Heart right ventricle (tissue), 16 donors: ENCODE data around the gene SNAP47. TPM values are rescaled to one million over a fixed set of nuclear protein-coding genes. Genes with fewer than 3 reads are reported as not detected.
A peak's percentile ranks its signal among the peaks of the same experiment; 100 is the strongest.

Experiments used
- ATAC-seq, 8 donors: fragments of 200-7000 bp; cut with Tn5 transposase; one replicate each; pipeline ENCODE4 v1.9.1; 2020; ENCODE audit warnings: mild to moderate bottlenecking in 8 of 8, moderate library complexity in 8 of 8, moderate number of reproducible peaks in 1 of 8
- DNase-seq, 2 donors: peaks; one replicate each; pipeline ENCODE4 v3.0.0-alpha.2; 2020
- H3K27ac ChIP-seq, 10 donors: fragments of 200-600 bp; sonication (generic) in 2 of 10; one replicate each; pipeline versions ENCODE4 v1.5.0 to v1.8.0; 2020 to 2022; ENCODE audit warnings: mild to moderate bottlenecking in 3 of 10
- H3K27me3 ChIP-seq, 7 donors: fragments of 200-600 bp; one replicate each; pipeline ENCODE4 v1.8.0; 2021 to 2022; ENCODE audit warnings: mild to moderate bottlenecking in 2 of 7
- H3K36me3 ChIP-seq, 9 donors: fragments of 200-600 bp; sonication (generic) in 1 of 9; one replicate each; pipeline versions ENCODE4 v1.5.0 to v1.8.0; 2020 to 2022; ENCODE audit warnings: mild to moderate bottlenecking in 2 of 9
- H3K4me1 ChIP-seq, 9 donors: fragments of 200-600 bp; sonication (generic) in 1 of 9; one replicate each; pipeline versions ENCODE4 v1.5.0 to v1.8.0; 2020 to 2022; ENCODE audit warnings: mild to moderate bottlenecking in 4 of 9
- H3K4me3 ChIP-seq, 10 donors: fragments of 200-600 bp; sonication (generic) in 2 of 10; one replicate each; pipeline versions ENCODE4 v1.5.0 to v1.8.0; 2020 to 2022; ENCODE audit warnings: mild to moderate bottlenecking in 7 of 10, moderate library complexity in 2 of 10
- H3K9me3 ChIP-seq, 11 donors: fragments of 200-600 bp in 10 of 11; sonication (generic) in 2 of 11; one replicate each; pipeline versions ENCODE4 v1.5.0 to v1.8.0; 2013 to 2022; ENCODE audit warnings: mild to moderate bottlenecking in 2 of 11, control low read depth in 1 of 11, moderate library complexity in 1 of 11
- whole genome bisulfite sequencing, 2 donors: extraction: QIAGEN DNeasy Blood & Tissue Kit; methylation state at CpG; one replicate each; pipeline ENCODE4 v1.1.7; 2013; ENCODE audit warnings: inconsistent platforms in 1 of 2; 5-methylcytosine and 5-hydroxymethylcytosine counted together
- intact Hi-C, 10 donors: fragments of 100-400 bp; cut with DNase I; formaldehyde crosslinking; loops; one replicate each; pipeline versions ENCODE4 v1.11.1 to v1.14.2; 2022
- polyA plus RNA-seq, 2 donors: library from polyadenylated mRNA; stranded (reverse); fragments of 200-250 nt; gene quantifications; one replicate each; pipeline ENCODE4 v1.2.3, GENCODE V29; 2013
- total RNA-seq, 10 donors: library from RNA; stranded (reverse); fragmentation: NEBNext Ultra II Directional in 3 of 10; extraction: Animal tissue kit (Norgen Biotek cat#: 25700) in 3 of 10; gene quantifications; one replicate each; pipeline versions ENCODE4 v1.2.1 to v1.2.4, GENCODE V29; 2021 to 2023
- TF ChIP-seq, protein P1 (sequence below), 9 donors: fragments of 200-600 bp; sonication (generic) in 2 of 9; IDR thresholded peaks; one replicate each; pipeline versions ENCODE4 v1.5.0 to v1.8.0; 2021 to 2022; ENCODE audit warnings: antibody characterized with exemption in 9 of 9, mild to moderate bottlenecking in 5 of 9, moderate library complexity in 1 of 9
- donor health status: Arrhythmogenic right ventricular cardiomyopathy.
- donor health status: ischemic (EF 13 %, LVEDD 7.1; RV severe dilation, severe dysfunction).
- donor health status: healthy with polysubstance abuse.
- donor health status: DM: no; HTN: yes; CAD: no.
- donor health status: DM: no; HTN: no; CAD: no.
- donor health status: ischemic (EF 25% LVEDD 6.9; RV normal size, moderate dysfunction).
- donor health status: ischemic (EF 25% LVEDD 5.7; RV mildly dilated, moderate dysfunction).
- donor health status: healthy.
- donor health status: DM: yes; HTN: yes; CAD: no.
- donor health status: Ischemic cardiomyopathy.
- donor health status: ischemic (EF 35%, LVEDD 5.7; RV mildly dilated, moderate dysfunction).
- donor health status: nonischemic (EF 11% LVEDD 7.7; RV severe dilation, severe dysfunction).
- donor health status: DM: yes; HTN: yes; CAD: no.
- donor health status: PGD.
- donor health status: ischemic (EF 29% LVEDD 5.4; RV normal size, mild dysfunction).
- donor health status: nonischemic (EF 23%, LVEDD 6.1; RV moderate dilation, normal function).

SNAP47 gene
- total and polyA plus RNA-seq, 12 donors, result 18.4 to 102 (median 49.7) TPM

DNA sequence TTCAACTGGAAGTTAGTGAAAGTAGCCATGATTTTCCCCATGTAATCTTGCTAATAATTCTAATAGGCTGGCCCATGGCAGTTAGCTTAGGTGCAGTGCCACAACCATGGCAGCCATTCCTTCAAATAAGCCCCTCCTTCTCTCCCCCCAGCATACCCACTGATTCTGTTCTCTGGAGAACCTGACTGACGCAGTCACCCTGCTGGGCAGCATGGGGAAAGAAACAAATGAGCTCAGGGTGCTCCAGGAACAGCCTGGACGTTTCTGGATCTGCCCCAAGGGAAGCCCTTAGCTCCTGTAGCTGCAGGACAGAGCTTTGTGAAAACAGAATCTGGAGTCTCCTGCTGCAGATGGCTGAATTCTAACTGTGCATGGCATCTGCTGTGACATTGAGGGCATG is 22.5 kb downstream of the SNAP47 start:
- Histone ChIP-seq H3K4me3 (no peak overlapping the region), H3K36me3 (peaks cover 0 to 37% (median 0%) of the 10 kb centered on the region in 9 donors), H3K9me3 (no peaks in the 10 kb centered on the region), H3K27me3 (no peaks in the 10 kb centered on the region), H3K4me1 (peaks cover 22 to 94% (median 69%) of the 10 kb centered on the region in 9 donors), H3K27ac (peak overlapping the region in 5 of 10 donors; percentile 78 to 91 (median 84))
- ATAC-seq, result peak in 5 of 8 donors; percentile 10 to 37 (median 23)
- TF ChIP-seq, protein P1, sequence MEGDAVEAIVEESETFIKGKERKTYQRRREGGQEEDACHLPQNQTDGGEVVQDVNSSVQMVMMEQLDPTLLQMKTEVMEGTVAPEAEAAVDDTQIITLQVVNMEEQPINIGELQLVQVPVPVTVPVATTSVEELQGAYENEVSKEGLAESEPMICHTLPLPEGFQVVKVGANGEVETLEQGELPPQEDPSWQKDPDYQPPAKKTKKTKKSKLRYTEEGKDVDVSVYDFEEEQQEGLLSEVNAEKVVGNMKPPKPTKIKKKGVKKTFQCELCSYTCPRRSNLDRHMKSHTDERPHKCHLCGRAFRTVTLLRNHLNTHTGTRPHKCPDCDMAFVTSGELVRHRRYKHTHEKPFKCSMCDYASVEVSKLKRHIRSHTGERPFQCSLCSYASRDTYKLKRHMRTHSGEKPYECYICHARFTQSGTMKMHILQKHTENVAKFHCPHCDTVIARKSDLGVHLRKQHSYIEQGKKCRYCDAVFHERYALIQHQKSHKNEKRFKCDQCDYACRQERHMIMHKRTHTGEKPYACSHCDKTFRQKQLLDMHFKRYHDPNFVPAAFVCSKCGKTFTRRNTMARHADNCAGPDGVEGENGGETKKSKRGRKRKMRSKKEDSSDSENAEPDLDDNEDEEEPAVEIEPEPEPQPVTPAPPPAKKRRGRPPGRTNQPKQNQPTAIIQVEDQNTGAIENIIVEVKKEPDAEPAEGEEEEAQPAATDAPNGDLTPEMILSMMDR (IDR thresholded peaks at IDR 0.05), result no peak
- 46 to 54% methylated on average over 2 of the region's 2 CpGs for WGBS, 2 donors
- no peak for DNase-seq
- intact Hi-C loops, result loop anchor here in 1 of 10 donors (2.0 kb wide), 1 partner anchor 27 kb away; no protein-coding TSS in a partner anchor

DNA sequence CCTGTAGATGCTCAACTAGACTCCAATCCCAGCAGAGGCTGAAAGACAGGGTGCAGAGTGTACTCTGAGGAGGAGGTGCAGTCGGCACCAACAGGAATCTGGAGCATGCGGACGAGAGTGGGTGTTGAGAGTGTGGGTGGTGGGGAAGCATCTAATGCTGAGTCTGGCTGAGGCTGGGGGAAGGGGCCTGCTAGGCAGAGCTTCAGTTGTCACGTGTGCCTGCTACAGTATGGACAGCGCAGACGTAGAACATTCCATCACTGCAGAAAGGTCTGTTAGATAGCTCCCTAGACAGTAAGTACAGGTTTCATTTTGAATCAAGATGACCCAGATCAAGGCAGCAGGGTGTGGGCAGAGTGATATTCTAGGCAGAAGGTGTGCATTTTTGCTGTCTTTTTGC is 23.1 kb downstream of the SNAP47 start:
- 63 to 67% methylated on average over 6 of the region's 6 CpGs for WGBS, 2 donors
- Histone ChIP-seq H3K4me1 (peaks cover 27 to 94% (median 69%) of the 10 kb centered on the region in 9 donors), H3K27ac (peak overlapping the region in 5 of 10 donors; percentile 78 to 91 (median 84)), H3K4me3 (no peak overlapping the region), H3K27me3 (no peaks in the 10 kb centered on the region), H3K36me3 (peaks cover 0 to 35% (median 0%) of the 10 kb centered on the region in 9 donors), H3K9me3 (no peaks in the 10 kb centered on the region)
- ATAC-seq (peak in 3 of 8 donors; percentile 14 to 23 (median 18)), DNase-seq (no peak)
- TF ChIP-seq, protein P1 (IDR thresholded peaks at IDR 0.05), result no peak
- intact Hi-C loops, result loop anchor here in 1 of 10 donors (2.0 kb wide), 1 partner anchor 28 kb away; no protein-coding TSS in a partner anchor

DNA sequence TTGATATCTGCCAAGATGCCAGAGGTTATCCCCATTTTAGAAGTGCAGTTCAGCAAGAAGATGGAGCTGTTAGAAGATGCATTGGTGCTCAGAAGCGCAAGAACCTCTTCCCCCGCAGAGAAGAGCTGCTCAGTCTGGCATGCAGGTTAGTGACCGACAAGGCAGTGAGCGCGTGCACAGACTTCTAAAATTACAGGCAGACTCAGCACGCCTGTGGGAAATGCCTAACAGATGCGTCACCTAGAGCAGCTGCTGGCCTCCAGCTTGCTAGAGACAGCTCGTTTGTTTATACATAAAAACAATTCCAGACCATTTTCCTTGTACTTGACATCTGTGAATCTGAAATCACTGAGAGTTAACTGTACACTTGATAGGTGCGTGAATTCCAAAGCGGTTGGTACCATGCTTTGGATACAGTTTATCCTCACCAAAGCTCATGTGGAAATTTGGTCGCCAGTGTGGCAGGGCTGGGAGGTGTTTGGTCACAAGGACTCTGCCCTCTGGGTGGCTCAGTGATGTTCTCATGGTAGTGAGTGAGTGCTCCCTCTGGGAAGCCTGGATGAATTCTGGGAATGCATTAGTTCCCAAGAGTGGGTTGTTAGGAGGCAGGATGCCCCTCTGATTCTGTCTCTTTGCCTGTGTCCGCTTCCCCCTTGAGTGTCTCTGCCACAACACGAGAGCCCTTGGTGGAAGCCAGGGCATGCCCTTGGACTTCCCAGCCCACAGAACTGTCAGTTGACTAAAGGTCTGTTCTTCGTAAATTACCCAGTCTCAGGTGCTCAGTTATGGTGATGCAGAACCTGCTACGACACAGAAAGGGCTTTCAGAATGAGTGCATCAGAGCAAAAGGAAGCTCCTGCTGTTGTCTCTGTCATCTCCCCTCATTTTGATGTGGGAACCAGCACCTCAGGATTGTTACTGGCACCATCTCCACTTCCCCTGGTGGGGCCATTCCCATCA is 24.4 kb downstream of the SNAP47 start:
- no peaks in the 10 kb centered on the region for H3K9me3 ChIP-seq
- peaks cover 17 to 91% (median 64%) of the 10 kb centered on the region in 9 donors for H3K4me1 ChIP-seq
- peaks cover 0 to 46% (median 0%) of the 10 kb centered on the region in 9 donors for H3K36me3 ChIP-seq
- WGBS, 2 donors, result 60 to 80% methylated on average over 15 of the region's 15 CpGs
- TF ChIP-seq, protein P1 (IDR thresholded peaks at IDR 0.05), result no peak
- H3K27ac ChIP-seq, result peak overlapping the region in 9 of 10 donors; percentile 36 to 91 (median 78)
- intact Hi-C loops, result loop anchor here in 6 of 10 donors (2.0 to 10.0 kb wide), 4 partner anchors 29 to 277 kb away; partner anchors contain the start of gene WNT9A (in 2 of the 6)
- peak overlapping the region in 2 of 10 donors; percentile 2 to 14 for H3K4me3 ChIP-seq
- peak; percentile 58 to 84 (median 74) for ATAC-seq
- DNase-seq, result peak in 1 of 2 donors; percentile 71
- no peaks in the 10 kb centered on the region for H3K27me3 ChIP-seq

DNA sequence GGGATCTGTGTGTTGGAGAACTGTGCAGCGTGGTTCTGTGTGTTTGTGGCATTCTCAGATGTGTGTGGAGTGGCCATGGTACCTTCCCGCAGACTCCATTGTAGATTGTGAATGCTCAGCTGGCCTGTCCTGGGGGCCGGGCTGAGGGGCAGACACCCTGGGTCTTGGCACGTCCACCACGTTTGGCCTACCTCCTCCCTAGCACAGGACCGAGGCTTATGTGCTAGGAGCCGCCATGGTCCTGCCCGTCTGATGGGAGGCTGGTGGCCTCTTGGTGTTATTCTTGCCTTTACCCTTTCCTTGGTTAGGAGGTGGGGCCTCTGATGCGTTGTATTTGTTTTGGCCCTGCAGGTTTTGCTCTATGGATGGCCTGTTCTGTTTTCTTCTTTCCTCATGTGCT is 25.1 kb downstream of the SNAP47 start:
- WGBS, 2 donors, result 86 to 88% methylated on average over 9 of the region's 9 CpGs
- DNase-seq (no peak), ATAC-seq (no peak)
- Histone ChIP-seq H3K27me3 (no peaks in the 10 kb centered on the region), H3K36me3 (peaks cover 0 to 54% (median 0%) of the 10 kb centered on the region in 9 donors), H3K4me1 (peaks cover 17 to 84% (median 61%) of the 10 kb centered on the region in 9 donors), H3K9me3 (no peaks in the 10 kb centered on the region), H3K4me3 (no peak overlapping the region), H3K27ac (peak overlapping the region in 7 of 10 donors; percentile 55 to 91 (median 83))
- TF ChIP-seq, protein P1 (IDR thresholded peaks at IDR 0.05), result no peak
- intact Hi-C loops, result loop anchor here in 5 of 10 donors (5.0 to 10.0 kb wide), 3 partner anchors 187 to 278 kb away; partner anchors contain the start of gene WNT9A (in 2 of the 5)
